HCT116 (cell line): ENCODE measurements around the gene IP6K3. TPM values are rescaled to one million over a fixed set of nuclear protein-coding genes. Genes with fewer than 3 reads are reported as not detected.

Experiments
- ATAC-seq: fragments of 200-7000 bp; cut with Tn5 transposase; 2 replicates; pipeline ENCODE4 v1.9.1; 2020; ENCODE audit warnings: mild to moderate bottlenecking, moderate library complexity
- BruUV-seq: library from RNA; stranded (reverse); fragments of 400-500 nt; replicated peaks from 2 replicates; lab custom pipeline; 2021; lab: Mats Ljungman, UMichigan
- CTCF ChIA-PET: fragments of 300-600 bp; sonication (Branson Sonifier 250); formaldehyde crosslinking; loops from one replicate; lab custom pipeline; 2021; ENCODE audit warnings: antibody characterized with exemption; lab: Charles Lee
- POLR2A ChIA-PET: fragments of 300-600, 350-600 bp; sonication (Branson Sonifier 250); formaldehyde crosslinking; loops from one replicate; lab custom pipeline; 2021; ENCODE audit warnings: antibody characterized with exemption; lab: Charles Lee
- RAD21 ChIA-PET, 2 experiments: fragments of 300-600 bp; sonication (Branson Sonifier 250); formaldehyde crosslinking; loops; one replicate each; lab custom pipeline; 2023; ENCODE audit warnings: low total read pairs in 2 of 2; ENCODE audit not compliant: uncharacterized antibody in 2 of 2, unreplicated experiment in 2 of 2, low non-redundant PET in 1 of 2; lab: Charles Lee
- DNase-seq: peaks from one replicate; pipeline ENCODE4 v3.0.0-alpha.2; 2010; ENCODE audit warnings: low read depth, low spot score
- H2AFZ ChIP-seq: fragments of 200-600 bp; shearing (Covaris generic), sonication (generic); 2 replicates; pipeline ENCODE4 v1.6.1; 2017; ENCODE audit warnings: low read depth, mixed run types, mixed read lengths, antibody characterized with exemption, low read length; ENCODE audit not compliant: poor library complexity, severe bottlenecking
- H3K27ac ChIP-seq: 2 replicates; pipeline ENCODE4 v1.5.1; 2012; ENCODE audit warnings: low read depth, low read length
- H3K27me3 ChIP-seq: fragments of 200-600 bp; sonication (generic); 2 replicates; pipeline ENCODE4 v1.6.1; 2016; ENCODE audit warnings: mixed run types, low read length, mixed read lengths; ENCODE audit not compliant: insufficient read depth
- H3K36me3 ChIP-seq, 2 experiments: fragments of 200-500 bp in 1 of 2; fragments of 200-600 bp in 1 of 2; sonication (Bioruptor generic) in 1 of 2; sonication (generic) in 1 of 2; 2 replicates each; pipeline versions ENCODE4 v1.5.1 to v1.6.1; 2014 to 2016; ENCODE audit warnings: low read length in 2 of 2, inconsistent platforms in 1 of 2, mixed read lengths in 1 of 2, mixed run types in 1 of 2; ENCODE audit not compliant: insufficient read depth in 2 of 2, control insufficient read depth in 1 of 2
- H3K4me1 ChIP-seq, 2 experiments: fragments of 200-600 bp in 1 of 2; sonication (generic) in 1 of 2; 2 replicates each; pipeline versions ENCODE4 v1.5.1 to v1.6.1; 2012 to 2017; ENCODE audit warnings: low read length in 2 of 2, inconsistent platforms in 1 of 2, mild to moderate bottlenecking in 1 of 2, mixed read lengths in 1 of 2, mixed run types in 1 of 2, moderate library complexity in 1 of 2; ENCODE audit not compliant: insufficient read depth in 2 of 2, control insufficient read depth in 1 of 2
- H3K4me2 ChIP-seq: fragments of 200-600 bp; sonication (generic); 2 replicates; pipeline ENCODE4 v1.6.1; 2017; ENCODE audit warnings: mixed run types, low read length, mixed read lengths
- H3K4me3 ChIP-seq, 2 experiments: fragments of 200-600 bp in 1 of 2; sonication (generic) in 1 of 2; replicated peaks in 1 of 2; 2 replicates each; pipeline ENCODE4 v1.5.1; 2011 to 2016; ENCODE audit warnings: low read length in 2 of 2, control low read depth in 1 of 2, low read depth in 1 of 2, mild to moderate bottlenecking in 1 of 2, mixed read lengths in 1 of 2, mixed run types in 1 of 2
- H3K79me2 ChIP-seq: fragments of 200-600 bp; sonication (generic); 2 replicates; pipeline ENCODE4 v1.6.1; 2017; ENCODE audit warnings: mild to moderate bottlenecking, mixed run types, low read length, moderate library complexity, mixed read lengths; ENCODE audit not compliant: insufficient read depth
- H3K9ac ChIP-seq: fragments of 200-600 bp; sonication (generic); 2 replicates; pipeline ENCODE4 v1.6.1; 2016; ENCODE audit warnings: low read length, mixed read lengths
- H3K9me2 ChIP-seq: fragments of 200-600 bp; sonication (generic), shearing (Covaris generic); 2 replicates; pipeline ENCODE4 v1.6.1; 2017; ENCODE audit warnings: mixed run types, mild to moderate bottlenecking, moderate library complexity; ENCODE audit not compliant: insufficient read depth
- H3K9me3 ChIP-seq, 2 experiments: fragments of 200-500 bp in 1 of 2; fragments of 200-600 bp in 1 of 2; sonication (Bioruptor generic) in 1 of 2; sonication (generic) in 1 of 2; 2 replicates each; pipeline ENCODE4 v1.6.1; 2014 to 2017; ENCODE audit warnings: low read length in 2 of 2, mixed read lengths in 2 of 2, inconsistent platforms in 1 of 2, low read depth in 1 of 2, mild to moderate bottlenecking in 1 of 2, mixed run types in 1 of 2, moderate library complexity in 1 of 2; ENCODE audit not compliant: control insufficient read depth in 1 of 2, insufficient read depth in 1 of 2
- H4K20me1 ChIP-seq: fragments of 200-600 bp; sonication (generic), shearing (Covaris generic); 2 replicates; pipeline ENCODE4 v1.6.1; 2017; ENCODE audit warnings: mixed run types, mild to moderate bottlenecking, moderate library complexity; ENCODE audit not compliant: insufficient read depth
- CEBPB ChIP-seq: IDR thresholded peaks from 2 replicates; pipeline ENCODE4 v1.6.1; 2012; ENCODE audit warnings: low read depth
- FOSL1 ChIP-seq: IDR thresholded peaks from 2 replicates; pipeline ENCODE4 v1.6.1; 2012; ENCODE audit warnings: low read depth
- SIN3A ChIP-seq: IDR thresholded peaks from 2 replicates; pipeline ENCODE4 v1.6.1; 2012; ENCODE audit warnings: low read depth
- TCF7L2 ChIP-seq: IDR thresholded peaks from 2 replicates; pipeline ENCODE4 v1.7.0; 2011; ENCODE audit warnings: borderline replicate concordance, inconsistent platforms; ENCODE audit not compliant: insufficient read depth, insufficient read length; ENCODE audit errors: extremely low read depth
- ZBTB33 ChIP-seq: IDR thresholded peaks from 2 replicates; pipeline ENCODE4 v1.6.1; 2011; ENCODE audit warnings: mild to moderate bottlenecking, low read length, moderate library complexity; ENCODE audit not compliant: insufficient replicate concordance; ENCODE audit errors: extremely low read depth
- ZFX ChIP-seq: fragments of 450-650 bp; IDR thresholded peaks from 2 replicates; pipeline ENCODE4 v1.6.1; 2017
- ZNF274 ChIP-seq: fragments of 200-500 bp; sonication (Bioruptor generic); IDR thresholded peaks from 2 replicates; pipeline ENCODE4 v1.6.1; 2014; ENCODE audit warnings: mild to moderate bottlenecking, low read depth, low read length, inconsistent platforms
- intact Hi-C: fragments of 100-400 bp; cut with micrococcal nuclease; formaldehyde crosslinking; loops from 2 replicates; pipeline ENCODE4 v1.10.0; 2022
- total RNA-seq: library from RNA; stranded (reverse); gene quantifications from one replicate; pipeline ENCODE4 v1.2.1, GENCODE V29; 2021; ENCODE audit not compliant: unreplicated experiment

Gene IP6K3
- total RNA-seq, 1 experiment from 2014 or later: not detected

- H3K9me3 ChIP-seq: no peaks in the 10 kb centered on the region
- no peaks in the 10 kb centered on the region for H3K27me3 ChIP-seq
- H3K9ac ChIP-seq: no peak overlapping the region
- ChIA-PET RAD21 (no interaction called here), POLR2A (interaction anchor here (1.6 kb wide), 1 partner anchor 7 kb away, joined by 3 read pairs; no protein-coding TSS in a partner anchor), CTCF (interaction anchor here (2.0 kb wide), 1 partner anchor 9 kb away, joined by 4 read pairs; no protein-coding TSS in a partner anchor)
- intact Hi-C loops: no loop called here
- no peaks in the 10 kb centered on the region for H4K20me1 ChIP-seq
- no TSS peak for BruUV-seq
- H3K4me1 ChIP-seq: peaks cover 28 to 41% of the 10 kb centered on the region in 2 experiments
- ATAC-seq (no peak), DNase-seq (no peak)
- TF ChIP-seq ZNF274 (no peak), ZFX (no peak), TCF7L2 (no peak), CEBPB (no peak), FOSL1 (no peak), SIN3A (no peak), ZBTB33 (no peak)
- H3K79me2 ChIP-seq: no peaks in the 10 kb centered on the region
- H2AFZ ChIP-seq: no peak overlapping the region
- H3K4me3 ChIP-seq: no peak overlapping the region
- no peak overlapping the region for H3K27ac ChIP-seq
- H3K4me2 ChIP-seq: no peak overlapping the region
- no peaks in the 10 kb centered on the region for H3K9me2 ChIP-seq
- H3K36me3 ChIP-seq: peaks cover 32 to 58% of the 10 kb centered on the region in 2 experiments; a peak in 3 of 4 replicates
Observed at GRCh38 chr6:33778444-33779121, 31.9 kb upstream of the IP6K3 start.
